Mesothelial cell of epicardium (in vitro differentiated cells): Measurements from ENCODE around the gene RHOBTB3. TPM values are rescaled to one million over a fixed set of nuclear protein-coding genes. Genes with fewer than 3 reads are reported as not detected.

ENCODE experiments used
- total RNA-seq: library from RNA; stranded (reverse); gene quantifications from 3 replicates; pipeline ENCODE4 v1.2.1, GENCODE V29; 2021

RHOBTB3 gene
- total RNA-seq, 1 donor from 2014 or later = 153 TPM

Other genes starting within 250 kb of the RHOBTB3 start
- gene SKIC3, start 176.4 kb upstream of the RHOBTB3 start, total RNA-seq = 96.6 to 102 TPM (median 101 TPM) in 3 replicates
- gene ARSK, start 176.2 kb upstream of the RHOBTB3 start, total RNA-seq = 8.7 to 10.4 TPM (median 9.2 TPM) in 3 replicates
- gene GPR150, start 111.2 kb upstream of the RHOBTB3 start, total RNA-seq = not detected in 3 replicates
- 3.4 to 4.2 TPM (median 3.5 TPM) in 3 replicates for gene RFESD, start 84.6 kb upstream of the RHOBTB3 start, total RNA-seq
- 0.74 to 1.3 TPM (median 0.95 TPM) in 3 replicates for gene SPATA9, start 48.3 kb upstream of the RHOBTB3 start, total RNA-seq
- gene GLRX, start 91.4 kb downstream of the RHOBTB3 start, total RNA-seq = 14.8 to 19.8 TPM (median 17.9 TPM) in 3 replicates
- 11.7 to 13.5 TPM (median 11.8 TPM) in 3 replicates for gene ELL2, start 230.5 kb downstream of the RHOBTB3 start, total RNA-seq